ENCODE results near the gene PPEF1.
"Not testable (repeated sequence)": the region's sequence is repeated elsewhere in the genome, so short reads cannot be mapped to it uniquely, and the experiment has no call there.

PPEF1 gene

DNA sequence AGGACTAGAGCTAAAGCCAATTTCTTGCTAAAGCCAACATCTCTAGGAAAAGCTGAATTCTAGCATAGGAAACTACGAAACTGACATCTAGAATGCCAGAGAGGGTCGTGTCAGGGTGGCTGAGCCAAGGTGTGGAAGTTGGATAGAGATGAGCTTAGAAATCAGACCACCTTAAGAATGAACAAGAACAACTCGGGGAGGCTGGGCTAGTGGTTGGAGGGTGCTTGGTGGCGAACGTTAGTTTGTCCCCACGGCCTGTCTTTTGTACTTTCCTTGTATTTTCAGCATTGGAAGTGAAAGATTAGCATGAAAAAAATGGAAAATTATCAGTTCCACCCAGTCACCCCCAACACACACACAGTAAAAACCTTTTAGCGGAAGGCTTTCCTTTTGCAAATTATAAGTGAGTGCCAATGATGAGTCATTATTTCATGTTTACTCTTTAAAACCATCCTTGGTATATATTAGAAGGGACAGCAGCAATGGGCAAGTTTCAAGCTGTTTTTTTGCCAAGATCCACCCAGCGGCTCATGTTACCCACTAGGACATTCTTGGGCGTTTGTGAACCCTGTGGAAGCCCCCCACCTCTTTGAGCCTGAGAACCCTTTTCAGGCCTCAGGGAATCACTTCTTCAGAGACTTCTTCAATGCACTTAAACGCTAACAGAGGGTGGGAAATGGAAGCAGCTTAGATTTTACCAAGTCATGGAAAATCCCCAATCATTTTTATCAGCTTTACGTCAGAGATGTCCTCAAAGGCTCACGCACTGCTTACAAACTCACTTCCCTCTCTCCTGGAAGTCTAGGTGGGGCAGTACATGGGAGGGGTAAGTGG is 4.9 kb upstream of the PPEF1 start:
- DNase-seq: peak; percentile 5

DNA sequence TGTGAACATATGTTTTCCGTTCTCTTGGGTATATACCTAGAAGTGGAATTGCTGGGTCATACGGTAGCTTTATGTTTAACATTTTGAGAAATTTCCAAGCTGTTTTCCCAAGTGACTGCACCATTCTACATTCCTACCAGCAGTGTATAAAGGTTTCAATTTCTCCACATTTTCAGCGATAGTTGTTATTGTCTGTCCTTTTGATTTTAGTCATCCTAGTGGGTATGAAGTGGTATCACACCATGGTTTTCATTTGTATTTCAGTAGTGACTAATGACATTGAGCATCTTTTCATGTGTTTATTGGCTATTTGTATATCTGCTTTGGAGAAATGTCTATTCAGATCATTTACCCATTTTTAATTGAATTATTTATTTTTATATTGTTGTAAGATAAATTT is 2.4 kb downstream of the PPEF1 start:
- no peak for DNase-seq

DNA sequence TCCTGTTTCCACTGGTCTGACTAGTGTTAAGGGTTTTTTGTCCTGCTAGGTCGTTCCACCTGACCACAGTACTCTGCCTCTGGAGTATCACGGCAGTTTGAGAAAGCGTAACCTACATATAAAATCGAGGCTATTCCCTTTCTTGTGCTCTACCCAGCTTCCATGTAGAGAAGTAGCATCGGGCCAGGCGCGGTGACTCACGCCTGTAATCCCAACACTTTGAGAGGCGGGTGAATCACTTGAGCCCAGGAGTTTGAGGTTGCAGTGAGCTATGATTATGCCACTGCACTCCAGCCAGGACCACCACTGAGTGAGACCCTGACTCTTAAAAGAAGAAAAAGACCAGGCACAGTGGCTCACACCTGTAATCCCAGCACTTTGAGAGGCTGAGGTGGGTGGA is 7.5 kb downstream of the PPEF1 start:
- no peak for DNase-seq

DNA sequence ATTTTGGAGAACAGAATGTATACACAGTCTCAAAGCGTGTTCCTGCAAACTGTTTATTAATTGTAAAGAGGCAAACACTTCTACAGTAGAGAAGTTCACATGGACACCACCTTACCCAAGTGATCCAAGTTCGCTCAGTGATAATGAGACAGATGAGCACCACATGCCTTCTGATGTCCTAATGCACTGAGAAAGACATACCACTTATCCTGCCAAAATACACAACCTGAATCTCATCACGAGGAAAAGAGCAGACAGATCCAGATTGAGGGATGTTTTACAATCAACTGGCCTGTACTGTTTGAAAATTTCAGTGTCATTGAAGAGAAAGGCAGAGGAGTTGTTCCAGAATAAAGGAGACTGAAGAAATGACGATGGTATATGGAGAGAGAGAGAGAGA is 12.4 kb downstream of the PPEF1 start:
- no peak for DNase-seq

DNA sequence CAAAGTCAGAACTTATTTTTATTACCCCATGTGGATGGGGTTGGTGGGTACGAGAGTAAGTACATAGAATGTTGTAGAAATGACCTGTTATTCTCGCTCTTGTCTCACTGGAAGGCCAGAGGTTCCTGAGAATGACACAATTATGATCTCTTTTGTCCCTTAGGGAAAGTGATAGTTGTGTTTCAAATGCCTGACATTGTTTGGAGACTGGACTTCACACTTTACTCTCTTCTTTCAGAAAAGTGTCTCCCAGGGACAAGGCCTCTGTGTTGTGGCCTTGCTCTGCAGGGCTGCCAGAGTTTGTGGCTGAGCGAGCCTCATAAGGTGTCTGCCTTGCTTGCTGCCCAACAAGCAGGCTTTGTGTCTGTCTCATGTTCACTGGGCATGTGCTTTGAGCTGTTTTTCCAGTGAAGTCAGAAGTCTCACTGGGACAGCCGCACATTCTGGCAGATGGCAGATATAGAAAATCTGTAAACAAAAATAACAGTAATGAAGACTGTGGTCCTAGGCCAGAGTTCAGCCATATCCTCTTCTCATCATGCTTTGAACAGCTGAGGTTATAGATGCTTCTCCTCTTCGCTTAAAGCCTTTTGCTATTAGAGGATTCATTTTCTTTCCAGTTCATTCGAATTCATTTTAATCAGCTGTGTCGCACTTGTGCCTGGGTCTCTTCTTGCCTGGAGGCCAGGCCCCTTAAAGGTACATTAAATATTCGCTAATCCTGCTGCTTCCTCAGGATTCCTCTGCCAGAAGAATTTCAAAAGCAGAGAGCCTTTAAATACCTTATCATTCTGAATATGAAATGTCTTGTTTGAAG is 14.4 kb downstream of the PPEF1 start:
- no peak for DNase-seq

DNA sequence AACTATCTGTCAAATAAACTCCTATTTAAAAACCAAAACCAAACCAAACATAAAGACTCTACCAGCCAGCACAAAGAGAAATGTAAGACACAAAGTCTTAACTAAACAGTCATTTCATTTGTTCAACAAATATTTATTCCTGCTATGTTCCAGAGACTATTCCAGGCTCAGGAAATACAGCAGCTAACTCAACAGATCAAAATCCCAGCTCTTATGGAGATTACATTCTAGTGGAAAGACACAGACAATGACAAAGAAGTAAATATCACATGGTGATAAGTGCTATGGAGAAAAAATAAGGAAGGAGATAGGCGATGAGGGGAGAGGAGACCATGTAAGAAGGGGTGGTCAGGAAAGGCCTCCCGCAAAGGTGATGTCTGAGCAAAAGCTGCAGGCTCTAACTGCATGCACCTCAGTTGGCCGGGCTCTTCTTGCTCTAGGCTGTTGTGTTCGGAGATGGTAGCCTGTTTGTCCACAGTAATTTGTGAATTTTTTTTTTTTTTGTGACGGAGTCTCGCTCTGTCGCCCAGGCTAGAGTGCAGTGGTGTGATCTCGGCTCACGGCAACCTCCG is 15.1 kb downstream of the PPEF1 start:
- DNase-seq: no peak

DNA sequence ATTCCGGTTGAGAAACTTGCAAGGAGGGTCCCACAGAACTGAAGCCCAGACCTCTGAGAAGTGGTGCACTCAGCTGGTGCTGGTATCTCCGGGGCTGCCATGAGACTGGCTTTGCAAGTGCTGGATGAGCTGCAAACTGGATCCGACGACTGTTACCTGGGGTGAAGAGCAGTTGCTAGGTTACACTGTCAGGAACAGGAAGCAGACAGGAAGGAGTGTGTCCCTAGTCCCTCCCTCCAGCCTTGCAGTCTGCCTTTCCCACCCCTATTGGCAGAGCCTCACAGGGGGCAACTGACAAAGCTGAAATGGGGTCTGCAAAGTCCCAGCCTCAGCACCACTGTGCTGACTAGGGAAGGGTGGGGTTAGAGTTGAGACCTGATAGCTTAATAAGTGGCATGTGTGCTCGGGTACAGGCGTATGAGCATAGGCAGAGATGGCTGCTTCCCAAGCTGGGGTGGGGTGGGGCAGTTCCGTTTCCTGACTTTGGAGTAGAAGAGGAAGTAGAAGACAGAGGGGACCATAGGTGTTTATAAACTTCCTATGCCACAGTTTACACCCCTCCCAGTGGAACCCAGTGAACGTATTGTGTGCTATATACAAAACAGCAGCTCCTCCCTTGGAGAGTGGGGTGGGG is 18.0 kb downstream of the PPEF1 start:
- no peak for DNase-seq

DNA sequence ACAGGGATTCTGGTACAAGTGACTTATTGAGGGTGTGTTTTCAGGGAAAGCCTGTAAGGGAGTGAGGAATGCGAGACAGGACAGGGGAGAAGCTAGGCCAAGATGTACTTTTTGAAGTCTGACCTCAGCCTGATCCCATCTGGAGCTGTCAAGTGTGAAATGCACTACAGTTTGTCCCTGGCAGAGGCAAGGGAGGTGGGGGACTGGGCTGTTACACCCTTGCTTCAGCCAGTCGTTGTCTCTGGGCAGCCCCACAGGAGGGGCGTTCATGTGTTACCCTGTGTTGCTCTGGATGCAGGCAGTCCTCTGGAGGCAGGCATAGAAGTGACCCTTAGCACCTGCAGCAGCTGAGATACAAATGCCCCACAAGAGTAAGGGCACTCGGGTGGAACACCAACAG is 25.8 kb downstream of the PPEF1 start:
- no peak for DNase-seq

DNA sequence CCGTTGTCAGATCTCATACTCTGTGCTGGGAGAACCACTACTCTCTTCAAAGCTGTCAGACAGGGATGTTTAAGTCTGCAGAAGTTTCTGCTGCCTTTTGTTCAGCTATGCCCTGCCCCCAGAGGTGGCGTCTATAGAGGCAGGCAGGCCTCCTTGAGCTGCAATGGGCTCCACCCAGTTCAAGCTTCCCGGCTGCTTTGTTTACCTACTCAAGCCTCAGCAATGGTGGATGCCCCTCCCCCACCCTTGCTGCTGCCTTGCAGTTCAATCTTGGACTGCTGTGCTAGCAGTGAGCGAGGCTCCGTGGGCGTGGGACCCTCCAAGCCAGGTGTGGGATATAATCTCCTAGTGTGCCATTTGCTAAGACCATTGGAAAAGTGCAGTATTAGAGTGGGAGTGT is 32.2 kb downstream of the PPEF1 start:
- not testable (repeated sequence) for DNase-seq

DNA sequence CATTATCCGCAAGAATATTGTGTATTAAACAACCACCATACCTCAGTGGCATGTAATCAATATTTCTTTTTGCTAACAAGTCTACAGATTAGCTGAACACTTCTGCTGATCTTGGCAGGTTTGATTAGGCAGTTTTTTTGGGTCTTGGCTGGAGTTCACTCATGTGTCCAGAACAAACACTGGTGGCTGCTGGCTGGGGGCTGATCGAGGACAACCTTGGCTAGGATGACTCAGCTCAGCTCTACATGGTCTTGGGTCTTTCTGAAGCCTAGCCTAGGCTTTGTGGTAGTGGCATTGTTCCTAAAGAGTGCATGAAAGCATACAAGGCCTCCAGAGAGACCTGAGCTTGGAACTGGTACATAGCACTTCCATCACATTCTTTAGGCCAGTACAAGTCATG is 41.1 kb downstream of the PPEF1 start:
- DNase-seq: no peak

DNA sequence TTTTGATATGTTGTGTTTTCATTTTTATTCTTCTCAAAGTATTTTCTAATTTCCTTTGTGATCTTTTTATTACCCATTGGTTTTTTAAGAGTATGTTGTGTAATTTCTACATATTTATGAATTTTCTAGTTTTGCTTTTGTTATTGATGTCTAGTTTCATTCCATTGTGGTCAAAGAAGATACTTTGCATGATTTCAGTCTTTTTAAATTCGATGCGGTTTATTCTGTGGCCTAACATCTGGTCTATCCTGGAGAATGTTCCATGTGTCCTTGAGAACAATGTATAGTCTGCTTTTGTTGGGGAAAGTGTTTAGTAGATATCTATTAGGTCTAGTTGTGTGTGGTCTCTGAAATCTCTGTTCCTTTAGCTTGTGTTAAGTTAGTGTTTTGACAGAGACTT is 46.2 kb downstream of the PPEF1 start:
- DNase-seq: peak; percentile 0

DNA sequence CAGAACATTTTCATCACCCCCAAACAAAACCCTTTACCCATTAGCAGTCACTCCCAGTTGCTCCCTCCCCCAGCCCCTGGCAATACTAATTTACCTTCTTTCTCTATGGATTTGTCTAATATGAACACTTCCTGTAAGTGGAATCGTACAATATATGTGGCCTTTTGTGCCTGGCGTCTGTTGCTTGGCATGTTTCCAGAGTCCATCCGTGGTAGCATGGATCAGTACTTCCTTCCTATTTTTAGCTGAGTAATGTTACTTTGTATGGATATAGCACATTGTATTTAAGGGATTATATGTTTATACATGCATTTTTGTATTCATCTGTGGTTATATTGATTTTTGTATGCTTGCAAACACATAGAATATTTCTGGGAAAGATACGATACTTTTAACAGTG is 48.2 kb downstream of the PPEF1 start:
- DNase-seq: no peak

DNA sequence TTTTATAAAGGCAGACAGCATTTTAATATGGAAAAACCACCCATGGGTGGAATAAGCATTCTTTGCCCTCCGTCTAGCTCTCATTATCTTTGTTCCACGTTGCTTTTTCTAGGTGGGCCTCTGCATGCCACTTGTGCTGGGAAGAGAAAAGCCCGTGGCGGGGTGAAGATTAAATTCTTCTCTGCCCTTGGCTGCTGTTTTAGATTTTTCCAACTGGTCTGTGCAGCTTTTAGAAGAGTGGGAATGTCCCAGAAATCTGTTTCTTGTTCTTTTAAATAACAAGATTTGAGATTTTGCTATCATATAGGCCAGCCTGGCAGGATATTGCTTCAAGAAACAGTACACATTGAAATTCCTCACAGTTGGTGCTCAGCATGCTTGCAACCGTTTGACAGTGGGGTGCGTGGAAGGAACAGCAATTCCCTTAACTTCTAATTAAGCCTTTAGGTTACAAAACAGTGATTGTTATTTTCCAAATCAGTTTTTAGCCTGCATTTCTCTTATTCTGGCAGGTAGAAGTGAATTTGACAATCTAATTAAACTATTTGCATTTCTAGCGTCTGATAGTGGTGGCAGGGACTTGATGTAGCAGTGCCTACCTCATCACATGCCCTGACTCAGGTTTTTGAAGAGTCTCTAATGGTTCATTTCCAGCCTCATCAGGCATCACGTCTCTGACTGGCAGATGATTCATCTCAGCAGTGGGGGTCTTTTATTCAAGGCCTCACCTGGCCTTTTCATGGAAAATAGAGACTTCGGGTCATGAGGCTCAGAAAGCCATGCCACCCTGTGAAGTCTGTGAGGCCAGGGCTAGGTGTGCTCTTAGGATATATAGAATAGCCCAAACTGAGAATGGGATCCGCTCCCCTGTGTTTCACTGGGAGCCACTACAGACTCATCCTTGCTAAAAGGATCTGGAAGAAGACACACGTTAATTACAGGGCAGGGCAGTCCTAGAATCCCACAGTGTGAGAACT is 50.8 kb downstream of the PPEF1 start:
- no peak for DNase-seq

DNA sequence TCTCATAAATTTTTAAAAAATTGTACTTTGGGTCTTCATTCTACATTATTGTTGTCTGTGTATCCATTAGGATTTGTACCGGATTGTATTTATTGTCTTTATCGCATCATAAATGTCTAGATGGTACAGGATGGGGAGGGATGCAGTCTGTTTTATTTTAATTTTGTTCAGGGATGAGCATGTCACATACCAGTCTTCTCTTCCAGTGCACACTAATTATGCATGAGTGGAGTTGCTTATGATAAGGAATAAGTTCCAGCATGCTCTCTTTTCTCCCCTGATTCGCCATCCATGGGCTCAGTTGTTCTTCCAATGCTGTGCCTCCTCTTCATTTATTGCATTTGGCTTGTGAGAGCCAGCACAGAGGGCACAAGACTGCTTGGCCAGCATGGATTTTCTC is 54.3 kb downstream of the PPEF1 start:
- no peak for DNase-seq

DNA sequence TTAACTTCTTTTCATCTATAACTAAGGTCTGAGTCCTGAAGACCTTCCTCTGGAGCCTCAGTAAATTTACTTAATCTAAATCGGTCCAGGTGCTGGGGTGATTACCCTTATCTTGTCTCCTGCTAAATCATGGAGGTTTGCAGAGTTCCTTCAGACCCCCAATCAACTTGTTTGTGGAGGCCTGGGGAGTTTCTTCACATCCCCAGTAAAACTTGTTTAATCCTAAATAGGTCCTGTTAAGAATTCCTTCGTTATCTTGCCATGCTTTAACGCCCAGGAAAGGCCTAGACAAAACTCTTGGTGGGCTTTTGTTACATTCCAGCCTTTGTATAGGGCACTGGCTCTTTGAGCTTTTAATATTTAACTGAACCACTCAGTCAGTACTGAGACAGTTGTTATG is 55.7 kb downstream of the PPEF1 start:
- DNase-seq: not testable (repeated sequence)

DNA sequence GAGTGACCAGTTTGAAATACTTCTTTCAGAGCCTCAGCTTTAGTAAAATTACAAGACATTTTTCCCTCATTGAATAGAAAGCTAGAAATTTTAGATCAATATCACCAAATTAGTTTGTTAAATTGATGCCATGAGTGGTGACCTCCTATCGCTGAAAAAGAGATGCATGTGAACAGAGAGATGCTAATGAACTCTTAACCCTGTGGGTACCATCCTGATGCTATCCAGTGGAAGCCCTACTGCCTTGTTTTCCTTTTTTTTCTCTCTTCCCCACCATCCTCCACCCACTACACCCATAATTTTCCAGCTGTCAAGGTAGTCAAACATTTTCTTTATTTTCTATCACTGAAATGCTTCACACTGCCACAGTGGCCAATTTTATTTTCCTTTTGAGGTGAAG is 61.9 kb downstream of the PPEF1 start:
- no peak for DNase-seq

DNA sequence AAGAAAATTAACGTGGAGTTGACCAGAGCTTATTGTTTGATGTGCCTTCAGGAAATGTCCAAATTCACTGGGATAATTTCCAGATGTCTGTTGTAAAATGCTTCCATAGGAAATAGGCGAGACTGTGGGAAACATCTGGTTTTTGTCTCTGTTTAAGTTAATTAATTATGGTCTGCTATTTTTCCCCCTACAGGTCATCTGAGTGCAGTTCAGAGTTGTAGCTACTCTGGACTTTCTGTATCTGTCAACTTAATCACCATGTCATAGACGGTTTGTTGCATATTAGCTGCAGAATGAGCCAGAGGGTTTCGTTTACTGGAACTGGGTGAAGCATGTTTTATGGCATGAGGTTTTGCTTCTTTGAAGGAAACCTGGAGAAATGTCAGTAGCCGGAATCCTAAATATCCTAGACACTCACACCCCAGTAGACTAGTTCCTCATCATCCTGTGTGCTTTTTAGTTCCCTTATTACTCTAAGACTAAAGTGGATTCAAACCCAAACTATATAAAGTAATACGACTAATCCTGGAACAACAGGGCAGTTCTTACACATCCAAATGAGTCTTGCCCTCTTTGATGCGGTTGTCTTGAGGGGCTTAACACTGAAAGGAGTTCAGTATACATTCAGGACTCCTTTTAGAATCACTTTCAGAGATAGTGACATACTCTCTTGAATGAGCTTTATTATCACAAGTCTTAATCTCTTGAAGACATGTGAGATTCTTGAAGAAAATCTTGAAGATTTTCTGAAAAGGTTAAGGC is 62.5 kb downstream of the PPEF1 start:
- DNase-seq: no peak

DNA sequence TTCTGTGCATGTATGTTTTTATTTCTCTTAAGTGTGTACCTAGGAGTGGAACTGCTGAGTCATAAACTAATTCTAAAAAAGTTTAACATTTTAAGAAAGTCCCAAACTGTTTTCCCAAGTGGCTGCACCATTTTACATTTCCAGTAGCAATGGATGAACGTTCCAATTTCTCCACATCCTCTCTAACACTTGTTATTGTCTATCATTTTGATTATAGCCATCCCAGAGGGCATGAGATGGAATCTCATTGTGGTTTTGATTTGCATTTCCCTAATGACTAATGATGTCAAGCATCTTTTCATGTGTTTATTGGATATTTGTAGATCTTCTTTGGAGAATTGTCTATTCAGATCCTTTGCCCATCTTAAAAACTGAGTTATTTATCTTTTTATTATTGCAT is 82.5 kb downstream of the PPEF1 start:
- DNase-seq: no peak

DNA sequence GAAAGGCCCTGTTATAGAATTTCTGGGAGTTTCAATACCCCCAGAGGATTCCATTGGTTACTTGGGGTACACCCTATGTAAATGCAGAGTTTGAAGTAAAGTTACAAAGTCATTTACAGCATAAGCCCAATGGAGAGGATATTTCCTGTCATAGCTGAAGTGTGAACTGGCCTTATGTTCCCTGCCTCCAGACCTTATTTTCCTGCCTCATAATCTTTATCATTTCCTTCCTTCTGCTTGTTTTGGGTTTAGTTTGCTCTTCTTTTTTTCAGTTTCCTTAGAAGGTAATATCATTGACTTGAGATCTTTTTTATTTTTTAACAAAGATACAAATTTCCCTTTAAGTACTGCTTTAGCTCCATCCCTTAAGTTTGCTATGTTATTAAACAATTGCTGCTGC is 85.4 kb downstream of the PPEF1 start:
- no peak for DNase-seq

DNA sequence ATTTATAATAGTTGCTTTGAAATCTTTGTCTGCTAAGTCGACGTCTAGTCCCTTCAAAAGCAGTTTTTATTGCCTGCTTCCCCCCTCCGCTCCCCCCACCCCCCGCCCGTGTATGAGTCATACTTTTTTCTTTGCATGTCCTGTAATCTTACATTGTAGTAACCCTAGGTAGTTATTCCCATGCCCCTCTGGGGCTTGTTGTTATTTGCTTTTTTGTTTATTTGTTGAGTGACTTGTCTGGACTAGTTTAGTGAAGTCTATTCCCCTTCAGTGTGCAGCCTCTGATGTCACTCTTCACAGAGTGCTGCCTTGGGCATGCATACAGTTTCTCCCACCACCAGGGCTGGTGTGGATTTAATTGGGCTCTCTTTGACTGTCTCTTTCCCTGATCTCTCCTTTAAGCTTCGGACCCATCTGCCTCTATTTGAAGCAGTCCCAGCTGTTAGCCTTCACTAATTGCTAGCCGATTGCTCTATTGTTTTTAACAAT is 86.2 kb downstream of the PPEF1 start:
- peak; percentile 3 for DNase-seq

DNA sequence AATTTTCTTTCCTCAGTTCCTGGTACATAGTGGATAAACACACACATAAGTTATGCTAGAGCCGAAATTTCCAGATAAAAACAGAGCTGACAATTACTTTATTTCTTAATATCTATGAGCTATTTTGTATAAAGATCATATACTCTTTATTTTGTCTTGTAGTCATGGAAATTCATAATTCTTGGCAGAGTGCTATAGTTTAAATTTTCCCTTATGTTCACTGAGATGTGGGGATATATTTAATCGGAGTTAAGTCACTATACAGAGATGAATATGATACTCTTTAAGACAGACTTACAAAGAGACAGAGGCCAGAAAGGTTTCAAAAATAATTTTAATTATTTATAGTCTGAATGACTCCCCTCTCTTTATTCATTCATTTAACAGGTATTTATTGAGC is 89.7 kb downstream of the PPEF1 start:
- no peak for DNase-seq
